OCI-LY7 (cell line): ENCODE measurements around the gene PRR27.

Source experiments
- CTCF ChIP-seq: fragments of 200-600 bp; sonication (generic); conservative IDR thresholded peaks from 2 replicates; pipeline ENCODE4 v1.5.1; 2014; ENCODE audit warnings: mild to moderate bottlenecking, antibody characterized with exemption, low read length, moderate library complexity, mixed read lengths
- EZH2phosphoT487 ChIP-seq: fragments of 200-600 bp; sonication (generic); IDR thresholded peaks from 2 replicates; pipeline ENCODE4 v1.6.1; 2018; ENCODE audit warnings: low read depth, borderline replicate concordance, mild to moderate bottlenecking, mixed run types, antibody characterized with exemption, low read length, moderate library complexity, mixed read lengths

- no peak for TF ChIP-seq CTCF
- no peak for TF ChIP-seq EZH2phosphoT487
These were observed 33.2 kb downstream of the PRR27 start for GRCh38 chr4:70187216-70187615.
